Epithelial cell of proximal tubule (primary cell): ENCODE measurements around the gene ZNF804B. TPM values are rescaled to one million over a fixed set of nuclear protein-coding genes. Genes with fewer than 3 reads are reported as not detected.

Experiments used
- DNase-seq: peaks from one replicate; pipeline ENCODE4 v3.0.0-alpha.2; 2011; ENCODE audit warnings: low read depth
- H3K4me3 ChIP-seq: 2 replicates; pipeline ENCODE4 v1.5.1; 2011; ENCODE audit warnings: low read depth, mild to moderate bottlenecking, low read length
- total RNA-seq: library from RNA; depleted of rRNA; stranded (reverse); fragments of >200 nt; gene quantifications from 2 replicates; pipeline ENCODE4 v1.2.3, GENCODE V29; 2015
- TF ChIP-seq, protein P1 (sequence below): conservative IDR thresholded peaks from 2 replicates; pipeline ENCODE4 v1.5.1; 2012; ENCODE audit warnings: low read depth, mild to moderate bottlenecking, low read length

Gene ZNF804B
- total RNA-seq, 1 donor from 2014 or later = not detected

DNA sequence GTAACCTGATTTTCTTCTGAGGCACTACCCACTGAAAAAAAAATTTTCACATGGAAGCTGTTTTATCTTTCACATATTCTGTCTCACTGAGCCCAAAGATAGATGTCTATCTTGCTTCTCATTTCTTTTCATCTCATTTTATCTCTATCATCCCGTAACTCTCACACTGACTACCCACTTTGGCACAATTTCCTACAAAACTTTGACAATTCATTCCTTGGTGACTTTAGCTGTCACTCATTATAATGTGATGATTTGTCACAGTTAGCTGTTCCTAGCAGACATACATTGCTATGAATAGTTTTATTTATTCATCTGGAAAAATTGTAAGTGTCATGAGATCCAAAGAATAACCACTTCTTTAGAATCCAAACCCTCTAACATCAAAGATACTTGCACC is 625.9 kb downstream of the ZNF804B start:
- no peak for DNase-seq
- TF ChIP-seq, protein P1, sequence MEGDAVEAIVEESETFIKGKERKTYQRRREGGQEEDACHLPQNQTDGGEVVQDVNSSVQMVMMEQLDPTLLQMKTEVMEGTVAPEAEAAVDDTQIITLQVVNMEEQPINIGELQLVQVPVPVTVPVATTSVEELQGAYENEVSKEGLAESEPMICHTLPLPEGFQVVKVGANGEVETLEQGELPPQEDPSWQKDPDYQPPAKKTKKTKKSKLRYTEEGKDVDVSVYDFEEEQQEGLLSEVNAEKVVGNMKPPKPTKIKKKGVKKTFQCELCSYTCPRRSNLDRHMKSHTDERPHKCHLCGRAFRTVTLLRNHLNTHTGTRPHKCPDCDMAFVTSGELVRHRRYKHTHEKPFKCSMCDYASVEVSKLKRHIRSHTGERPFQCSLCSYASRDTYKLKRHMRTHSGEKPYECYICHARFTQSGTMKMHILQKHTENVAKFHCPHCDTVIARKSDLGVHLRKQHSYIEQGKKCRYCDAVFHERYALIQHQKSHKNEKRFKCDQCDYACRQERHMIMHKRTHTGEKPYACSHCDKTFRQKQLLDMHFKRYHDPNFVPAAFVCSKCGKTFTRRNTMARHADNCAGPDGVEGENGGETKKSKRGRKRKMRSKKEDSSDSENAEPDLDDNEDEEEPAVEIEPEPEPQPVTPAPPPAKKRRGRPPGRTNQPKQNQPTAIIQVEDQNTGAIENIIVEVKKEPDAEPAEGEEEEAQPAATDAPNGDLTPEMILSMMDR = no peak
- H3K4me3 ChIP-seq = no peak overlapping the region

Other genes starting within 250 kb of the ZNF804B start
- not detected in 2 replicates for gene TEX47, start 36.0 kb downstream of the ZNF804B start, total RNA-seq